Measurements from ENCODE around the gene OSR1. TPM values are rescaled to one million over a fixed set of nuclear protein-coding genes. Genes with fewer than 3 reads are reported as not detected.
"Not testable (repeated sequence)": the region's sequence is repeated elsewhere in the genome, so short reads cannot be mapped to it uniquely, and the experiment has no call there.

OSR1 gene
- polyA plus RNA-seq, 3 donors: not detected

- Mint-ChIP-seq H3K27ac (no peak overlapping the region), H3K36me3 (no peaks in the 10 kb centered on the region), H3K9me3 (peaks cover 0 to 15% (median 9%) of the 10 kb centered on the region in 7 donors), H3K27me3 (ENCODE audit: low read depth in 3 of 3) (peaks cover 0 to 4% (median 0%) of the 10 kb centered on the region in 3 donors), H3K4me3 (no peak overlapping the region), H3K4me1 (no peaks in the 10 kb centered on the region)
- Histone ChIP-seq H3K4me3 (replicated peaks in 1 of 3; ENCODE audit: low read depth in 2 of 3, low read length in 3 of 3) (no peak overlapping the region), H3K36me3 (replicated peaks in 1 of 2; ENCODE audit: control insufficient read depth in 1 of 2, insufficient read depth in 2 of 2, low read length in 2 of 2) (no peaks in the 10 kb centered on the region), H3K4me1 (ENCODE audit: control insufficient read depth in 1 of 2, insufficient read depth in 2 of 2, low read length in 2 of 2) (no peaks in the 10 kb centered on the region), H3K27me3 (ENCODE audit: control insufficient read depth in 2 of 2, insufficient read depth in 2 of 2, low read length in 2 of 2) (no peaks in the 10 kb centered on the region), H3K4me2 (replicated peaks; ENCODE audit: extremely low read depth, low read length, poor library complexity, severe bottlenecking) (no peak overlapping the region), H3K79me2 (ENCODE audit: insufficient read depth, low read length) (no peaks in the 10 kb centered on the region), H3K9ac (ENCODE audit: insufficient read depth, low read length, poor library complexity, severe bottlenecking) (no peak overlapping the region), H2AFZ (ENCODE audit: insufficient read depth, low read depth, low read length, poor library complexity, severe bottlenecking) (no peak overlapping the region), H4K20me1 (ENCODE audit: insufficient read depth, low read length) (no peaks in the 10 kb centered on the region), H3K9me3 (replicated peaks in 1 of 2; ENCODE audit: control insufficient read depth in 1 of 2, insufficient read depth in 1 of 2, low read length in 2 of 2) (no peaks in the 10 kb centered on the region), H3K27ac (ENCODE audit: low read depth in 1 of 2, low read length in 2 of 2) (no peak overlapping the region)
- WGBS (ENCODE audit: insufficient coverage): 92% methylated on average over 2 of the region's 4 CpGs
- no peak for TF ChIP-seq CTCF (IDR thresholded peaks at IDR 0.05)
- no peak for DNase-seq
- intact Hi-C loops (cut with micrococcal nuclease): no loop called here
These were observed 33.8 kb upstream of the OSR1 start for GRCh38 chr2:19392191-19392590.

- WGBS (ENCODE audit: insufficient coverage): 94% methylated on average over 3 of the region's 7 CpGs
These were observed 31.0 kb upstream of the OSR1 start for GRCh38 chr2:19389469-19389868.

More at GRCh38 chr2:19389469-19389868, 31.0 kb upstream of the OSR1 start:
- H3K27me3 Mint-ChIP-seq (ENCODE audit: low read depth in 3 of 3); H3K36me3 Mint-ChIP-seq; H3K36me3 ChIP-seq (replicated peaks in 1 of 2; ENCODE audit: control insufficient read depth in 1 of 2, insufficient read depth in 2 of 2, low read length in 2 of 2); H3K27me3 ChIP-seq (ENCODE audit: control insufficient read depth in 2 of 2, insufficient read depth in 2 of 2, low read length in 2 of 2); H2AFZ ChIP-seq (ENCODE audit: insufficient read depth, low read depth, low read length, poor library complexity, severe bottlenecking); H3K9me3 ChIP-seq (replicated peaks in 1 of 2; ENCODE audit: control insufficient read depth in 1 of 2, insufficient read depth in 1 of 2, low read length in 2 of 2); H3K79me2 ChIP-seq (ENCODE audit: insufficient read depth, low read length); H3K4me3 ChIP-seq (replicated peaks in 1 of 3; ENCODE audit: low read depth in 2 of 3, low read length in 3 of 3); intact Hi-C loops (cut with micrococcal nuclease); H3K27ac ChIP-seq (ENCODE audit: low read depth in 1 of 2, low read length in 2 of 2); H3K4me1 Mint-ChIP-seq; H4K20me1 ChIP-seq (ENCODE audit: insufficient read depth, low read length); H3K9ac ChIP-seq (ENCODE audit: insufficient read depth, low read length, poor library complexity, severe bottlenecking); DNase-seq; H3K4me2 ChIP-seq (replicated peaks; ENCODE audit: extremely low read depth, low read length, poor library complexity, severe bottlenecking); H3K27ac Mint-ChIP-seq; H3K4me1 ChIP-seq (ENCODE audit: control insufficient read depth in 1 of 2, insufficient read depth in 2 of 2, low read length in 2 of 2); H3K4me3 Mint-ChIP-seq: not testable (repeated sequence)
- H3K9me3 Mint-ChIP-seq: peaks cover 4 to 24% (median 9%) of the 10 kb centered on the region in 7 donors
